ENCODE data around the gene IGSF6.
"Not testable (repeated sequence)": the region's sequence is repeated elsewhere in the genome, so short reads cannot be mapped to it uniquely, and the experiment has no call there.

Gene IGSF6

DNA sequence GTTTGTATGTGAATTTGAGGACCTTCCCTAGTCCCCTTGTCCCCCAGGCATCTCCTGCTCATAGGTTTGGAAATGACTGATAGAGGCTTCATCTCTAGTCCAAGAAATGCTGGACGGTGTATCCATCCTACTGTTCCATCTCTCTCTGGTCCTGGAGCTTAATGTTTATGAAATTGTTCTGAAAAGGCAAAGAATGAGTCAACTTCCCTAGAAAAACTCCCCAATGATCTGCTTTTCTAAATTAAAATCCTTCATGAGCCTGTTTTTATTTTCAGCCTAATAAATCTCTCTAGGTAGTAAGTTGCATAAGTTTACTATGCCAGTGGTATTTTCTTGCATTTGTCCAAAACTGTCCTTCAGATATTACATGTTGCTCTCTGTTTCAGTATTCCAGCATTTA, 2.1 kb upstream of the IGSF6 start:
- no peak for DNase-seq (ENCODE audit: low read depth in 1 of 2, low spot score in 1 of 2)

DNA sequence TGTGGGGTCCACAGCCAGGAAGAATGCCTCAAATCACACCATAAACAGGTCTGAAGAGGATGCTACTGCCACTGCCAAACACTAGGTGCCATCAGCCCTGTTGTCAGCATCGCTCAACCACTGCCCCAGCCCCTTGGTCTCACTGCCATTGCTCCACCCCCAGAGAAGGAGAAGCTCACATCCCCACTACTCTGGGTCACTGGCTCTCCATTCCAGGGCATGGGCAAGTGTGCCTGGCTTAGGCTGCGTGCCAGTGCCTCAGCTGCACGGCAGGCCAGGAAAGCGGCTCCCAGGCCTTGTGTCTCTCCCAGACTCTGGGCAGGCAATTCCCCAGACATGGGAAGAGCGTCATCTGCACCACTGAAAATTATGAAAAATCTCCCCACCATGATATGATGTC, 1.2 kb upstream of the IGSF6 start:
- no peak for DNase-seq (ENCODE audit: low read depth in 1 of 2, low spot score in 1 of 2)

DNA sequence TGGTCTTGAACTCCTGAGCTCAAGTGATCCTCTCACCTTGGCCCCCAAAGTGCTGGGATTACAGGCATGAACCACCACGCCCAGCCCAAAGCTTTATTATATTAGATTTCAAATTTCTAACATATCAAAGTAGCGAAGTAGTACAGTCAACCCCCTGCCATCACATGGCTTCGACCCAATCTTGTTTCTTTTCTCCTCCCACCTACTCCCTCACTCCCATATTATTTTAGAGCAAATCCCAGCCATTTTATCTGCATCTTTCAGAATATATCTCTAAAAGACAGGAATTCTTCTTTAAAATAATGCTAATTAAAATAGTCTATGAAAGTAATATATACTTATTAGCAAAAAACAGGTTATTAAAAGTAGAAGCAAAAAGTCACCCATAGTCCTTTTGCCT, 893 bp downstream of the IGSF6 start:
- no peak for DNase-seq (ENCODE audit: low read depth in 1 of 2, low spot score in 1 of 2)

DNA sequence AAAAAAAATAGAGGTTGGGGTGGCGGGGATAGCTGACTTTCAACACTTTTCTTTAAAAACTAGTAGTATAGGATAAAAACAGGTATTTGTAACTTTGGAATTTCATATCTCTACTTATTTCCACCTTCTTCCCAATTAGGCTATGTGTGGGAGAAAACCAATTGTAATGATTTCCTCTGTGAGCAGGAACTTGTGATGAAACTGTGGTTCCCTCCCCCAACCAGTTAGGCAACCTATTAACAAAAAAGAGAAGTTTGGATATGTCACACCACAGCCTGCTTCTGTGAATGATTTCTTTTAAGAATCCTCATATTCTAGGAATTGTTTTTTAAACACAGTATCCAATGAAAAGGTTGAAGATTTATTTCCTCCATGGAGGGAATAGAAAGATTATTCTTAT, 1.9 kb downstream of the IGSF6 start:
- no peak for DNase-seq (ENCODE audit: low read depth in 1 of 2, low spot score in 1 of 2)

DNA sequence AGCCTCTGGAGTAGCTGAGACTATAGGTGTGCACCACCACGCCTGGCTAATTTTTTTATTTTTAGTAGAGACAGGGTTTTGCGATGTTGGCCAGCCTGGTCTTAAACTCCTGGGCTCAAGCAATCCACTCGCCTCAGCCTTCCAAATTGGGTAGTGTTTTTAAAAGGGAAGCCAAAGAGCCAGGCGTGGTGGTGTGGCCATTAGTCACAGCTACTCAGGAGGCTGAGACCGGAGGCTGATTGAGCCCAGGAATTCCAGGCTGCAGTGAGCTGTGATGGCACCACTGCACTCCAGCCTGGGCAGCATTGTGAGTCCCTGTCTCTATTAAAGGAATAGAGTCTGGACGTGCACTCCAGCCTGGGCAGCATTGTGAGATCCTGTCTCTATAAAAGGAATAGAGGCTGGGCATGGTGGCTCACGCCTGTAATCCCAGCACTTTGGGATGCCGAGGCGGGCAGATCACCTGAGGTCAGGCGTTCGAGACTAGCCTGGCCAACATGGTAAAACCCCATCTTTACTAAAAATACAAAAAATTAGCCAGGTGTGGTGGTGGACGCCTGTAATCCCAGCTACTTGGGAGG, 2.5 kb downstream of the IGSF6 start:
- DNase-seq (ENCODE audit: low read depth in 1 of 2, low spot score in 1 of 2) = not testable (repeated sequence)

DNA sequence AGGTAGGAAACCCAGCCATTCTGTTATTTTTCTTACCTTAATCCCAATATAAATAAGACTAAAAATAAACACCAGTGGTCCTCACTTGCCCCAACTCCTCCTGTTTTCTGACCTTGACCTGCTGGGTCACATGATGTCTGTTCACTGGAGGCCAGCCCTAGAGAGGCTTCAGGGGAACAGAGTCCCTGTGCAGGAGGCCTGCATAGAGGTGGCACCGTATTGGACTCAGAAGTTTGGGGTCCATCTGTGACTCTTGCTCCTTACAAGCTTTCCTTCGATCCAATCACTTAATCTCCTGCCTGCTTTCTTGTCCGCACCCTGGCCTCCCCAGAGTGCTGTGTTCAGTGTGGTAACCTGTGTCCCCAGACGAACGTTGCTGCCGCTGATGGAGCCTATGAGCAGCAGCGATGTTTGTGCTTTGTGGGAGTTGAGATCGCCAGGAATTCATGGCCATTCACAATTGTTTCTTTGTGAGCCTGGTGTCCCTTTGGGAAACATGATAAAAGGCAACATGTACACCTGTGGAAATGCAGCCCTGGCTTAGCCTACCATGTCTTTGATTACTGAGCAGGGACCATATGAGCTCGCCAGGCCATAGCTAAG, 4.7 kb downstream of the IGSF6 start:
- no peak for DNase-seq (ENCODE audit: low read depth in 1 of 2, low spot score in 1 of 2)

DNA sequence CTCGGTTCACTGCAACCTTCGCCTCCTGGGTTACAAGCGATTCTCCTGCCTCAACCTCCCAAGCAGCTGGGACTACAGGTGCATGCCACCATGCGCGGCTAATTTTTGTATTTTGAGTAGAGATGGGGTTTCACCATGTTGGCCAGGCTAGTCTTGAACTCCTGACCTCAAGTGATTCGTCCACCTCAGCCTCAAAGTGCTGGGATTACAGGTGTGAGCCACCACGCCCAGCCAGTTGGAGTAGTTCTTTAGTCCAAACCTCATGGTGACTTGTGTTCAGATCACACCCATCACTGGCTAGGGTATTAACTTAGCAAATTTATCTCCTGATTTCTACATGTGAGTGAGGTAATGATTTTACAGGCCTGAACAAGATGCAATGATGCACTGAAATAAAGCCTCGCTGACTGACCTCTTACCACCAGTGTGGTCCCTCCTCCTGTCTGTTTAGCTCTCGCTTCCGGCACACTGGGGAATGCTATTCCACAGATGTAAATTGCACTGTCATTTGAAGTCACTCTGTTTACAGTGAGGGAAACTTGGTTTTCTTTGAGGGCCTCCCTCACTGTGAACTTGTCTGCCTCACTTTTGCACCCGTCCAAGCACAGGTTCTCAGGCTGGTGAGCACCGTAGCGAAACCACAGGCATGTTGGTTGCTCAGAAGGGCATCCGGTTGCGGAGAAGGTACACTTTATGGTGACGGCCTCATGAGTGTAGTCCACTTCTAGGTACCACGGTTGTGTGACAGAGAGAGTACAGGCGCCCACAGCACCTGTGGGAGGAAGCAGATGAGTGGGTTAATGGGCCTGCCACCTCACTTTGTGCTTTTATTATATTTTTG, 5.5 kb downstream of the IGSF6 start:
- peak; percentile 32 to 62 for DNase-seq (ENCODE audit: low read depth in 1 of 2, low spot score in 1 of 2)

DNA sequence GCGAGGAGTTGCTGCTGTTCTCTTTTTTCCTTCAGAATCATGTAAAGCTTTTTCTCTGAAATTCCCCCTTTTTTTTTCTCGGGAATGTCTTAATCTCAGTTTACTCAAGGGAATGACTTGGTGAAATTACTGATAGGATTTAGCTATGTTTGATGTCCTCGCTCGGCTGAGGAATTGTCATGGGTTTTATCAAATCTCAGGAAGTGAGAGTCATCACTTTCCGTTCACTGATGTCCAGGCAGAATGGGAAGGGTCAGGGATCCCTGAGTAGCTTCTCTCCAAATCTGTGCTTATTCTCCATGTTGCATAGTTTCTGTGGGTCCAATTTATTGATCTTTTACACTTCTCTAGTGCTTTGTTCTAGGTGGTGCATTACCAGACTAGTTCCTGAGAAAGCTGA, 6.3 kb downstream of the IGSF6 start:
- DNase-seq (ENCODE audit: low read depth in 1 of 2, low spot score in 1 of 2) = no peak

DNA sequence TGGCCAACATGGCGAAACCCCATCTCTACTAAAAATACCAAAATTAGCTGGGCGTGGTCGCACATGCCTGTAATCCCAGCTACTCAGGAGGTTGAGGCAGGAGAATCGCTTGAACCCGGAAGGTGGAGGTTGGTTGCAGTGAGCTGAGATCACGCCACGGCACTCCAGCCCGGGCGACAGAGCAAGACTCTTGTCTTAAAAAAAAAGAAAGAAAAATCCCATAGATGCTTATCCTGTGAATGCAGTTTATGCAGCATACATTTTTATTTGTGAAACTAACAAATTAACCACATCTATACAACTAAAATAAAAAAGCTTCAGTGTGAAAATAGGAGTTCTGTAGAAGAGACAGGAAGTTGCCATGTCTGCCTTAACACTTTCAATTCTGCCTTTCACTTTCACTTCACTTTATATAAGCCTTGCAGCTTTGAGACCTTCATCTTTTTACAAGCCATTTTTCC, 7.1 kb downstream of the IGSF6 start:
- DNase-seq (ENCODE audit: low read depth in 1 of 2, low spot score in 1 of 2) = no peak

DNA sequence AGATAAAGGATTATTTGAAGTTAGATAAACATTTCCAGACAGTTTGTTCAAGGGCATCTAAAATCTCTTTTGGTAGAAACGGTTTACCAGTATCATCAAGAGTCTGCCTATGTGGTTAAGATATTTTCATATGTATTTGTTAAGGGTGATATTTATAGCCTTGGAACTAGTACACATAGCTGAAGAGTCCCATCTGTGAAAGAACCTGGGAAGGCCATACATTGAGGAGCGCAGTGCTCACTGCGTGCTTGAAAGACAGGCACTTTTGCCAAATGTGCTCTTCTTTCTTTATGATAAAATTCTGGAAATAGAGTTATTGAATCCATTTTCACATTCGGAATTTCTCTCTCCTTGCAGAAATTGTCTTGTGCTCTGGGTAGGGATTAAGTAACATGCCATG, 7.7 kb downstream of the IGSF6 start:
- no peak for DNase-seq (ENCODE audit: low read depth in 1 of 2, low spot score in 1 of 2)

DNA sequence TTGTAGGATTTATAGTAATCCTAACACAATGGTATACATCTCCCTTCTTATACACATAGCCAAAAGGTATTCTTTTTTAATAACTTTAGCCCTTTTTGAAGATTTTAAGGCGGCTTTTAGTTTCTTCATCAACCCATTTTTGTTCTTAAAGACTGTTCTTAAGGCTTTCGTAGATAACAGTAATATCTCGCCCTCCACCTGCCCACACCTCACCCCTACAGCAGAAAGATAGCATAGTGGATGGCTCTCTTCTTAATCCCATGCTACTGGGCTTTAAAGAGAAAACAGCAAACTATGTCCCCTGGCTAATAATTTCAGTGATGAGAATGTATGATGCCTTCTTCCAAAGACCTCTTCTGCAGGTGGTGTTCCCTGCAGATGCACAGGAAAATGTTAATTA, 8.6 kb downstream of the IGSF6 start:
- no peak for DNase-seq (ENCODE audit: low read depth in 1 of 2, low spot score in 1 of 2)

DNA sequence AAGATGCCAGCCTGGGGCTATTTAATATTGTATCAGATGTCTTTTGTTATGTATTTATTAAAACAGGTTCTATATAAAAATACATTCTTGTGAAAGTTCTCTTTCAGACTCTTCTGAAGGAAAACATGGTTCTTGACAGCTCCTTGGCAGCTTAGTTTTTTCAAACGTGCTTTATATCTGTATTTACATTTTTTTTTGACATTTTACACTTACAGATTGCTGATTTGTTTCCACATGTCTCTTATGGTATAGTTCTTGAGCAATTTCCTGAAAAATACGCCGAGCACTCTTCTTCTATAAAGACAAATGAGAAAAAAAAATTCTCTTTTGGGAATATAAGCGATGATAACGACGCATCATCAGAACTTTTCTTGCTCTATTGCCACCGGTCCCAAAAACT, 9.5 kb downstream of the IGSF6 start:
- DNase-seq (ENCODE audit: low read depth in 1 of 2, low spot score in 1 of 2) = no peak

DNA sequence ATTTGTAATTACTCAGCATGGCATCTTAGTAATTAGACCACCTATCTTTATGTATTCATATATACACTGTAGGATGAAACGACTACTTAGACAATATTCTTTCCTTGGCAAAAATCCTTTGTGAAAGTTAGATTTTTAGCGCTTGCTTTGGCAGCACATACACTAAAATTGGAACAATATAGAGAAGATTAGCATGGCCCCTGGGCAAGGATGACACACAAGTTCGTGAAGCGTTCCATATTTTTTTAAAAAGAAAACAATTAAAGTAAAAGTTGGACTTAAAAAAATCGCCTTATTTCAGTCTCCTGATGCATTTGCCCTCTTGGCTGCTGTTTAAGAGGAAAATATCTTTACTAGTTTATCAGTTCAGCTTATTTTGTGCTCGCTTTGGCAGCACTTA, 10.5 kb downstream of the IGSF6 start:
- DNase-seq (ENCODE audit: low read depth in 1 of 2, low spot score in 1 of 2) = no peak

DNA sequence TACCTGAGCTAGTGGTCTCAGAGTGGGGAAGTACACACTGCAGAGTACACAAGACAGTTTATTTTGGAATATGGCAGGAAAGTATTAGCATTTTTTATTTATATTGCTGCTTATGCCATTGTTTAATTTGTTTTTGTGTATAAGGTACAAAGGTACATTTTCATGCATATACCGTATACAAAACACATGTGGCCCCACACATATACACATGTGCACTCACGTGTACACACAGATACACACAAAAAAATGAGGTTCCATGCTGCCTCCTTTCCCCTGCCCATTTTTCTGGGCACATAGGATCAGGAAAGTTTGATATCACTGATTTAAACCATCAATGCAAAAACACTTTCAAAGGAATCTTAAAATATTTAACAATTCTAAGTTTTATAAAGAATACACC, 12.9 kb downstream of the IGSF6 start:
- no peak for DNase-seq (ENCODE audit: low read depth in 1 of 2, low spot score in 1 of 2)

DNA sequence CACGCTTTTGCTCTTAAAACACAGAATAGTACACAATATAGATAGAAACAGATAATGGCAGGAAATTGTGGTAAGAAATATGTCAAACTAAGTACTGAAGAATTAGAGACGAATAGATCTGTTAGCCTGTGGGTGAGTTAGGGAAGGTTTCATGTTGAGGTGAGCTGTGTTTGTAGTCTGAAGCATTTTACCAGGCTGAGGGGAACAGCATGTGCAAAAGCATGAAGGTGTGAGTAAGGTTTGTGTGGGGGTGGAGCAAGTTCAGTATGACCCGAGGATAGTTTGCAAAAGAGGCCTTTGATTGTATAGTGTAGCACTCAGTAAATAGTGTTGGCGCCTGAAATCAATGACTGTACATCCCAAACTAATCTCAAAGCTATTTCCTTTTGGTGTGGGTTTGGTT, 13.8 kb downstream of the IGSF6 start:
- DNase-seq (ENCODE audit: low read depth in 1 of 2, low spot score in 1 of 2) = no peak

DNA sequence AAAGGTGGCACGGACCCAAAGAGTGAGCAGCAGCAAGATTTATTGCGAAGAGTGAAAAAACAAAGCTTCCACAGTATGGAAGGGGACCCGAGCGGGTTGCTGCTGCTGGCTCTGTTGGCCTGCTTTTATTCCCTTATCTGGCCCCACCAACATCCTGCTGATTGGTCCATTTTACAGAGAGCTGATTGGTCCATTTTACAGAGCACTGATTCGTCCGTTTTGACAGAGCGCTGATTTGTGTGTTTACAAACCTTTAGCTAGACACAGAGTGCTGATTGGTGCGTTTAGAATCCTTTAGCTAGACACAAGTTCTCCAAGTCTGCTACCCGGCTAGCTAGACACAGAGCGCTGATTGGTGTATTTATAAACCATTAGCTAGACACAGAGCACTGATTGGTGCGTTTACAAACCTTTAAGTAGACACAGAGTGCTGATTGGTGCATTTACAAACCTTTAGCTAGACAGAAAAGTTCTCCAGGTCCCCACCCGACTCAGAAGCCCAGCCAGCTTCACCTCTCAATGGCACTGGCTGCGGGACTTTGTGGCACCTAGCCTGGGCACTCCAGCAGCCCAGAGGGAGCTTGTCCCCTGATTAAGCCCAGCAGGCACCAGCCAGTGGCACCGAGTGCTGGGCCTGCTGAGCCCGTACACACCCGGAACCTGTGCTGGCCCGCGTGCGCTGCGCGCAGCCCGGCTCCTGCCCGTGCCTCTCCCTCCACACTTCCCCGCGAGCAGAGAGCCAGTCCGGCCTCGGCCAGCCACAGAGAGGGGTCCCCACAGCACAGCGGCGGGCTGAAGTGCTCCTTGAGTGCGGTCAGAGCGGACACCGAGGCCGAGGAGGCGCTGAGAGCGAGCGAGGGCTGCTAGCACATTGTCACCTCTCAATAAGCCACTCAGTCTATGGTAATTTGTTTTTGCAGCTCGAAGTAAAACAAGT, 15.1 kb downstream of the IGSF6 start:
- DNase-seq (ENCODE audit: low read depth in 1 of 2, low spot score in 1 of 2) = no peak

DNA sequence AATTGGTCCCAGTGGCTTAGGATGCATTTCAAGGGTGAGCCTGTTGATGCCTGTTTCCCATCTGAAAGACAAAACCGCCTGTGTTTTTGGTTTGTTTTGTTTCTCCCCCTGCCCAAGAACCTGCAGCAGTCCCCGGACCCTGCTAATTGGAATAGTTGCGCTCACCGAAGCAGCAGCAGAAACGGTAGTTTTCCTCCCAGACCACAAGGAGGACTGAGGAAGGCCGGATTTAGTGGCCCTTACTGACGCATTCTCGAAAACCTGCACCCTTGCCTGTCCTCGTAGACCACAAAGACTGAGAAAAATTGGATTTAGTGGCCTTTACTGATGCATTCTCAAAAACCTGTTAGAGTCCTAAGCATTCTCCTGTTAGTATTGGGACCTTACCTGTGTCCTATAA, 16.7 kb downstream of the IGSF6 start:
- DNase-seq (ENCODE audit: low read depth in 1 of 2, low spot score in 1 of 2) = not testable (repeated sequence)

DNA sequence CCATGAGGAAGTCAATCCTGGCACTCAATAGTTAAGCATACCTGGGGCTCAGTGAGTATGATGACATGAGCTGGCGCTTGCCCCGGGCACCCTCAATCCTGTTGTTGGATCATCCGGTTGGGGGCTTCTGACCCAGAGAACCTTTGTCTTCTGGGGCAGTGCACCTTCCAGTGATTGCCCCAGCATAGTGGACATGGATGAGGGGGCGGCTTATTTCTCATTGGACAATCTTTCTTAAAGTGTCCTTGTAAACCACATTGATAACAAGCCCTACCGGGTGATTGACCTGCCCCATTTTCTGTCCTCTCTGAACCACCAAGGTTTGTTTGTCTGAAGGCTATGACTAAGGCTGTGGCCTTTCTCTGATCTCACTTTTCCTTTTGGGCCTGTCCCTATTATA, 18.2 kb downstream of the IGSF6 start:
- DNase-seq (ENCODE audit: low read depth in 1 of 2, low spot score in 1 of 2) = no peak

DNA sequence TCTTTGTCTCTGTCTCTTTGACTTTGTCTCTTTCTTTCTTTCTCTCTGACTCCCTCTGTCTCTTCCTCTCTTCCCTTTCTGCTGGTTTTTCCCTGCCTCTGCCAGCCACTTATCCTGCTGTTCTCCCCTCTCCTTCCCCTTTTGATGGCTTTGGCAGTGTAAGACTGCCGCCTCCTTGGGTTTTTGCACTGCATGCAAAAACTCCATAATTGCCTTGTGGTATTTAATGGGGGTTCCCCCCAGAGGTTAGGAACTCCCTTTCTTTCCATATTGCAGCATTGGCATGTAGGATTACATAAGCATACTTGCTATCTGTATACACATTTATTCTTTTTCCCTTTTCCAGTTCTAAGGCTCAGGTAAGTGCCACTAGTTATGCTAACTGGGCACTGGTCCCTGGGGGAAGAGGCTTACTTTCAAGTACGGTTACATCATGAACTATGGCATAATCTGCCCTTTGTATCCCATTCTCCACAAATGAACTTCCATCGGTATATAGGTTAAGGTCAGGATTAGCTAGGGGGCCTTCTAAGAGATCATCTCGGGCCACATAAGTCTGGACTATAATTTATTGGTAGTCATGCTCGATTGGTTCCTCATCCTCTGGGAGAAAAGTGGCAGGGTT, 20.3 kb downstream of the IGSF6 start:
- not testable (repeated sequence) for DNase-seq (ENCODE audit: low read depth in 1 of 2, low spot score in 1 of 2)

DNA sequence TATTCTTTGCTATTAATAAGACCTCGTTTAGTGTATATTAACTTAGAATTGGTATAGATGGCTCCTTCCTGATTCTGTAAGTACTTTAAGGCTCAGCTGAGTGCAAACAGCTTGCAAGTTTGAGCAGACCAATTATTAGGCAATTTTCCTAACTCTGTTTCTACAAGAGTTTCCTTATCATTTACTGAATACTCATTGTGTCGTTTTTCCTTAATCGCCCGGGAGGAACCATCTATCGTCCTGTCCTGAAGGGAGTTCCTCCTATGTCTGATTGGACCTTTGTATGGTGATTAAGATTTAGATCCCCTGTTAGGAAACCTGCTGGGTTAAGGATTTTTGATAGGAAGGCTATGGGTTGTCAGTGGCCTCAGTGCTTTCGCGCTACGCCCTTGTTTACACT, 21.0 kb downstream of the IGSF6 start:
- not testable (repeated sequence) for DNase-seq (ENCODE audit: low read depth in 1 of 2, low spot score in 1 of 2)

DNA sequence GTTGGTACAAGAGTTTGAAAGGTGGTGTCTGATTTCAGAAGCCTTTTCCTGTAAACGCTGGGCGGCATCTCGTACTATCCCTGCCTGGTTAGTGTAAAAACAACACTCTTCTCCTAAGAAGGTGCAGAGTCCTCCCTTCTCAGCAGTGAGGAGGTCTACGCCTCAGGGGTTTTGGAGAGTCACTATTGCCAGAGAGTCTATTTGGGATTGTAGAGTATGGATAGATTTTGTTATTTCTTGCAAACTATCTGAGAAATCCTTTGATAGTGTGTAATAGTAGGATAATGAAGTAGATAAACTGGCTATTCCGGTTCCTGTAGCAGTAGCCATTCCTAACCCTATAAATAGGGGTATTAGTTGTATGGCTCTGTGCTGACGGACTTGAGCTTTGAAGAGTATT, 21.5 kb downstream of the IGSF6 start:
- not testable (repeated sequence) for DNase-seq (ENCODE audit: low read depth in 1 of 2, low spot score in 1 of 2)
